HG03432 (cell line): ENCODE measurements around the gene TFR2.

ENCODE experiments used
- ATAC-seq: cut with Tn5 transposase; IDR thresholded peaks from one replicate; pipeline ENCODE4 v1.9.1; 2021; ENCODE audit warnings: mild to moderate bottlenecking, moderate library complexity; ENCODE audit not compliant: unreplicated experiment

The TFR2 gene

GRCh38 chr7:100588438-100588837, 52.9 kb downstream of the TFR2 start:
- ATAC-seq = no peak

- ATAC-seq = peak; percentile 86
Observed at GRCh38 chr7:100586266-100587025, 54.9 kb downstream of the TFR2 start, which contains the start of gene FBXO24. Gene FBXO24, plus strand, starts transcription at chr7:100586328. Its CDS starts 298 bp downstream, at chr7:100586626.

- ATAC-seq = peak; percentile 28
Observed at GRCh38 chr7:100585511-100586265, 55.7 kb downstream of the TFR2 start, which contains the start of gene LRCH4. Gene LRCH4, minus strand, starts transcription at chr7:100586129. Its CDS starts 29 bp downstream, at chr7:100586100.

- ATAC-seq = no peak
Observed at GRCh38 chr7:100584683-100585510, 56.5 kb downstream of the TFR2 start.

- ATAC-seq = no peak
Observed at GRCh38 chr7:100584054-100584682, 57.2 kb downstream of the TFR2 start.

- ATAC-seq = no peak
Observed at GRCh38 chr7:100583132-100584053, 58.0 kb downstream of the TFR2 start.

- ATAC-seq = no peak
Observed at GRCh38 chr7:100582650-100583049, 58.7 kb downstream of the TFR2 start.

- no peak for ATAC-seq
Observed at GRCh38 chr7:100582041-100582579, 59.2 kb downstream of the TFR2 start.

- ATAC-seq = no peak
Observed at GRCh38 chr7:100580466-100581283, 60.7 kb downstream of the TFR2 start.

- ATAC-seq = no peak
Observed at GRCh38 chr7:100578246-100579183, 62.8 kb downstream of the TFR2 start.

- ATAC-seq = no peak
Observed at GRCh38 chr7:100577507-100577906, 63.8 kb downstream of the TFR2 start.

GRCh38 chr7:100577103-100577502, 64.2 kb downstream of the TFR2 start:
- ATAC-seq = no peak

- no peak for ATAC-seq
Observed at GRCh38 chr7:100576384-100576993, 64.9 kb downstream of the TFR2 start.

- no peak for ATAC-seq
Observed at GRCh38 chr7:100575746-100576383, 65.5 kb downstream of the TFR2 start.

GRCh38 chr7:100575206-100575631, 66.1 kb downstream of the TFR2 start:
- no peak for ATAC-seq
